Gastrocnemius medialis (tissue), 4 donors: Measurements from ENCODE around the gene ANTXR2.

ENCODE experiments used
- CTCF ChIP-seq, 5 experiments: fragments of 450-650 bp in 3 of 5; fragments of 200-600 bp in 2 of 5; sonication (generic) in 2 of 5; IDR thresholded peaks in 4 of 5; conservative IDR thresholded peaks in 1 of 5; 1 replicate in 4 of 5; 2 replicates in 1 of 5; pipeline ENCODE4 v1.5.1; 2016 to 2019; ENCODE audit warnings: antibody characterized with exemption in 5 of 5, mild to moderate bottlenecking in 3 of 5, moderate library complexity in 3 of 5
- POLR2A ChIP-seq, 2 donors: fragments of 450-650 bp; IDR thresholded peaks; one replicate each; pipeline ENCODE4 v1.6.1; 2017; ENCODE audit warnings: antibody characterized with exemption in 2 of 2, mild to moderate bottlenecking in 2 of 2, moderate library complexity in 2 of 2

DNA sequence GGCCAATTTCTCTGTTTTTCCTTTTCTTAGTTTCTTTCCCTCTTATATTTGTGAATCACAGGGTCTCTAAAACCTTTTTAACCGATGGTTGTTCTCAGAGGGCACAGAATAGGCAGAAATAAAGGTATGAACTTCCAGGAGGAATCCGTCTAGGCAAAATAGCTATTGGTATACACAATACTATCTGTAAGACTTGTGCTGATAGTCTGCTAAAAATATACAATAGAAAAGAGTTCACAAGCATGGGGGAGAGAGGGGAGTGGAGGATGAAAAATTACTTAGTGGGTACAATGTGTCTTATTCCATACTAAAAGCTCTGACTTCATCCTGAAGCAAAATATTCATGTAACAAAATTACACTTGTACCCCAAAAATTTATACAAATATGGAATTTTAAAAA, 30.2 kb downstream of the ANTXR2 start:
- TF ChIP-seq CTCF (IDR thresholded peaks at IDR 0.05 in 4 of 5, conservative IDR thresholded peaks at IDR 0.05 in 1 of 5) (no peak), POLR2A (IDR thresholded peaks at IDR 0.05) (no peak)
